ENCODE results near the gene RNF40.

RNF40 gene

GRCh38 chr16:30777591-30778297, 15.6 kb downstream of the RNF40 start:
- DNase-seq (ENCODE audit: low read depth, low spot score) = no peak
- H3K27ac ChIP-seq = no peak overlapping the region

GRCh38 chr16:30778549-30779244, 16.6 kb downstream of the RNF40 start:
- no peak overlapping the region for H3K27ac ChIP-seq
- no peak for DNase-seq (ENCODE audit: low read depth, low spot score)

GRCh38 chr16:30779596-30779995, 17.5 kb downstream of the RNF40 start:
- H3K27ac ChIP-seq = no peak overlapping the region
- no peak for DNase-seq (ENCODE audit: low read depth, low spot score)

GRCh38 chr16:30780021-30780420, 17.9 kb downstream of the RNF40 start:
- H3K27ac ChIP-seq = no peak overlapping the region
- no peak for DNase-seq (ENCODE audit: low read depth, low spot score)

- no peak for DNase-seq (ENCODE audit: low read depth, low spot score)
- no peak overlapping the region for H3K27ac ChIP-seq
Measured at GRCh38 chr16:30780549-30780948, 18.4 kb downstream of the RNF40 start.

DNA sequence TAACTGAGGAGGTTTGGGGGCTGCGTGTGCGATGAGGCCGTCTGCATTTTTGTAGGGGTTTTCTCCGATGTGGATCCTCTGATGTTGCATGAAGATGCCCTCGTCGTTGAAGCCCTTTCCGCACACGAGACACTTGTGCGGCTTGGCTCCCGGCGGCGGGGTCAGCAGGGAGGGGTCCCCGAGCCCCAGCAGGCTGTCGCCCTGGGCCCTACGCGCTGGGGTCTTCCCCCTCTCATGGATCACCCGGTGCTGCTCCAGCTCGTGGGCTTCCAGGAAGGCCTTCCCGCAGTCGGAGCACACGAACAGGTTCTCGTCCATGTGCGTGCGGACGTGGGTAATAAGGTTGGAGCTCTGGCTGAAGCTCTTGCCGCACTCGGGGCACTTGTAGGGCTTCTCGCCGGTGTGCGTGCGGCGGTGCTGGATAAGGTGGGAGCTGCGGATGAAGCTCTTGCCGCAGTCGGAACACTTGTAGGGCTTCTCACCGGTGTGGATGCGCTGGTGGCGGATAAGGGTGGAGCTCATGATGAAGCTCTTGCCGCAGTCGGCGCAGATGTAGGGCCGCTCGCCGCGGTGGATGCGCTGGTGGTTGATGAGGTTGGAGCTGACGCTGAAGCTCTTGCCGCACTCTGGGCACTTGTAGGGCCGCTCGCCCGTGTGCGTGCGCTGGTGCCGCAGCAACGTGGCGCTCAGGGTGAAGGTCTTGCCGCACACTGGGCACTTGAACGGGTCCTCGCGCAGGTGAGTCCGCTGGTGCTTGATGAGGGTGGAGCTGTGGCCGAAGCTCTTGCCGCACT, 20.6 kb downstream of the RNF40 start:
- no peak for DNase-seq (ENCODE audit: low read depth, low spot score)
- H3K27ac ChIP-seq = no peak overlapping the region

DNA sequence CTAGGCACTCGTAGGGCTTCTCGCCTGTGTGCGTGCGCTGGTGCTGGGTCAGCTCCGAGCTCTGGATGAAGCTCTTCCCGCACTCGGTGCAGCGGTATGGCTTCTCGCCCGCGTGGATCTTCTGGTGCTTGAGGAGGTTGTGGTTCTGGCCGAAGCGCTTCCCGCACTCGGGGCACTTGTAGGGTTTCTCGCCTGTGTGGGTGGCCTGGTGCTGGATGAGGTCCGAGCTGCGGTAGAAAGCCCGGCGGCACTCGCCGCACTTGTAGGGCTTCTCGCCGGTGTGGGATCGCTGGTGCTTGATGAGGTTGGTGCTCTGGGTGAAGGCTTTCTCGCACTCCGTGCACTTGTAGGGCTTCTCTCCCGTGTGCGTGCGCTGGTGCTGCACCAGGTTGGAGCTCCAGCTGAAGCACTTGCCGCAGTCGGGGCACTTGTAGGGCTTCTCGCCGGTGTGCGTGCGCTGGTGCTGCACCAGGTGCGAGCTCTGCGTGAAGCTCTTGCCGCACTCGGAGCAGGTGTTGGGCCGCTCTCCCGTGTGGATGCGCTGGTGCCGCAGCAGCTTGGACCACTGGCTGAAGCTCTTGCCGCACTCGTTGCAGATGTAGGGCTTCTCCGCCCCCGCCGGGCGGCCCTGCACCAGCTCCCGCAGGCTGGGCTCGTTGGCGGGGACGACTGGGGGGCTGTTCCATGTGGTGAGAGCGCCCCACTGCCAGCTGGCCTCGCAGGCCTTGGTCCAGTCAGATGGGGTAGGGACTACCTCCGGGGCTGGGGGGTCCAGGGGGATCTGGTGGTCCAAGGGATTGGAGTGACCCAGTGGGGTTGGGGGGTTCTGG, 21.4 kb downstream of the RNF40 start:
- no peak for DNase-seq (ENCODE audit: low read depth, low spot score)
- no peak overlapping the region for H3K27ac ChIP-seq

DNA sequence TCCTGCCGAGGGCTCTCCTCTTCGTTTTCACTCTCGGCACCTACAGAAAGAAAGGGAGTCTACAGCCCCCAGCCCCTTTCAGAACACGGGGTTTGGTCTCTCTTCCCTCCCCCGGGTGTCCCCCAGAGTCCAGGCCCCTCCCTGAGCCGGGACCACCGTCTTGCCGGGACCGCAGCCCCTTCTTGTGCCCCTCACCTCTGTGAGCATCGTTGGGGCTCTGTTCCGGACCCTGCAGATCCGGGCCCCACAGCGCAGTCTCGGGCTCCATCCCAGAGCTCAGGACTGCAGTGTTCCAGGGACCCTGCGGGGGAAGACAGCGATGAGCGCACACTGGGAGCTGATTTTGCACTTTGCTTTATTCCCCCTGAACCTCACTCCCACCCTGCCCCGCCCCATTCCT, 22.1 kb downstream of the RNF40 start:
- no peak for DNase-seq (ENCODE audit: low read depth, low spot score)
- no peak overlapping the region for H3K27ac ChIP-seq

GRCh38 chr16:30785126-30786106, 23.3 kb downstream of the RNF40 start:
- no peak for DNase-seq (ENCODE audit: low read depth, low spot score)
- H3K27ac ChIP-seq = no peak overlapping the region

DNA sequence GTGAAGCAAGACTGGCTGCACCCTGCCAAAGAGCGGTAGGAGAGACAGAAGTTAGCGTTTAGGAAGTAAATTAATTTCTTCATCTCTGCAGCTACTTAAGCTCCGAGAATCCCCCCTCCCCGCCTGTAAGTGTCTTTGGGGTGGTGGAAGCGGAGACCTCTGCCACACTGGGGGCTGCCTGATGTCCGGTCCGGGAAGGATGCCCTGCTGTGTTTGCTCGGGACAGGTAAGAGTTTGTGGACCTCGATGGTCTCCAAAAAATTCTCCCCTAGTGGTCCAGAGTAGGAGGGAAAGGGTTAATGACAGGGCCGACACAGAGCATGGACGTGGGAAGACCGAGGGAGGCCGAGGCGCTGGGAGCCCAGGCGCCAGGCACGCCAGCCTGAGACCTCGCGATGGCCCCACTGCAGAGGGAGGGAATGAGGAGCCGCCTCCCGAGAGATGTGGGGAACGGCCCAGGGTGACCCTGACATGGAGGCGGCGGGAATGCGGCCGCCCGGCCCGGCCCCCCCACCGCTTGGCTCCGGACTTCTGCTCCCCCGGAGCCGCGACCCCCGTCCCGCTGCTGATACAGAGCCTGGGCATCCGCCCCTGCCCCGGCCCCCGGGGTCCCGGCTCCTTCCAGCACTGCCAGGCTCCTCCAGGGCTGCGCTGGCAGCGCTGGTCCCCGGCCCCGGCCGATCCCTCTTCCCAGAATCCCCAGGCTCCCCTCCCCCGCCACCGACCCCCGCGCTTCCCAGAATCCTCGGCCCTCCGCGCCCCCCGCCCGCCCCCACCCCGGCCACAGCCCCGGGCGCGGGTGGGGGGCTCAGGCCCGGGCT, 24.2 kb downstream of the RNF40 start:
- DNase-seq (ENCODE audit: low read depth, low spot score) = no peak
- peak overlapping the region; percentile 40 for H3K27ac ChIP-seq

DNA sequence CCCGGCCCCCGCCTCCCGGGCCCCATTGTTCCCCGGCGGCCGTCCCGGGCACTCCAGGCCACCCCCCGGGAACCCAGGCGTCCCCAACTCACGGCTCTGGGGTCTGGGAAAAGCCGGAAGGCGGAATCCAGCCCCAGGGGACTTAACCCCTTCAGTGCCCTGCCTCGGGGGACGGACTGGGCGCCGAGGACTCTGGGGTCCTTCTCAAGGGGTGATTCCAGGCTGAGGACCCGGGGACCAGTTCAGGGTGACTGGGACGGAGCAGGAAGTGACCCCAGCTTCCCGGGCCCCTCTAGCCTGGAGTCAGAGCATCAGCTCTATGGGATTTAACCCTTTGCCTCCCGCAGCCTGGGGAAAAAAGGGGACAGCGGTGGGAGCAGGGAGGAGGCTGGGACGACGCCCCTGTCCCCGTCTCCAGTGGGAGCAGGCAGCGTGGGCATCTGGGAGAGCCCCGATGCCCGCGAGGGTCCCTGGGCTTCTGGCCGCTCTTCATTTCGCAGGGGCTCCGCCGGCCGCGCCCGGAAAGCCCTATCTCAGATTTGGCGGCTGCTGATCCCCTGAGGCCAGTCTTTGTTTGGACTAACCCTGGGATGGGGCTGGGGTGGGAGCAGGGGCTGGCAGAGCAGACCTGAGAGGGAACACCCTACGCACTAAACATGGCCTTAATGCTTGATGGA, 25.0 kb downstream of the RNF40 start, which contains the start of gene ZNF629:
TSS of gene ZNF629 (minus strand) at position 270 of the 677 bp plus-strand sequence. CDS start 2,723 bp downstream, outside the sequence.
- no peak for DNase-seq (ENCODE audit: low read depth, low spot score)
- H3K27ac ChIP-seq = peak within 1 kb of the TSS; percentile 40

- DNase-seq (ENCODE audit: low read depth, low spot score) = no peak
- H3K27ac ChIP-seq = no peak overlapping the region
Measured at GRCh38 chr16:30787613-30788378, 25.7 kb downstream of the RNF40 start.

GRCh38 chr16:30793508-30794069, 31.5 kb downstream of the RNF40 start:
- no peak for DNase-seq (ENCODE audit: low read depth, low spot score)
- H3K27ac ChIP-seq = no peak overlapping the region

GRCh38 chr16:30794634-30795033, 32.5 kb downstream of the RNF40 start:
- H3K27ac ChIP-seq = no peak overlapping the region
- DNase-seq (ENCODE audit: low read depth, low spot score) = no peak

DNA sequence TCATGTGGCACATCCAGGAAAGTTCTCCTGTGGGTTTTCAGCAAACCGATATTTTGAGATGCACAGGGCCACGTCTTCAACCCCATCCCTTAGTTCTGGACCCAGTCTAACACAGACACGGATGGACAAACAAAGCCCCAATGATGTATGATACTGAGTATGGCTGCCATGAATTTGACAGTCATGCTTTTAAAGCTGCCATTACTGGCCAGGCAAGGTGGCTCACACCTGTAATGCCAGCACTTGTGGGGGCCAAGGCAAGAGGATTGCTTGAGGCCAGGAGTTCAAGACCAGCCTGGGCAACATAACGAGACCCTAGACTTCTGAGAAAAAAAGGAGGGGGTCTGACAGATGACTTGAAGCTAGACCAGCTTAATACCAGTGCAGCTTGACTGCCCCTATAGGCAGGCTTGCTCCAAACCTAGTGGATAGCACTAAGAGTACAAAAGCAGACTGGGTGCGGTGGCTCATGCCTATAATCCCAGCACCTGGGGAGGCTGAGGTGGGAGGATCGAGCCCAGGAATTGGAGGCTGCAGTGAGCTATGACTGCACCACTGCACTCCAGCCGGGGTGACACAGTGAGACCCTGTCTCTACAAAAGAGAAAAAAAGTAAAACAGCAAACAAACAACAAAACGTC, 35.7 kb downstream of the RNF40 start:
- no peak overlapping the region for H3K27ac ChIP-seq

GRCh38 chr16:30802936-30803335, 40.8 kb downstream of the RNF40 start:
- DNase-seq (ENCODE audit: low read depth, low spot score) = no peak

More for the DNA sequence above, 35.7 kb downstream of the RNF40 start:
- no peak for DNase-seq (ENCODE audit: low read depth, low spot score)

More at GRCh38 chr16:30802936-30803335, 40.8 kb downstream of the RNF40 start:
- H3K27ac ChIP-seq = no peak overlapping the region

All from epithelial cell of prostate (primary cell).